HG02610 (cell line): Measurements from ENCODE around the gene SEZ6.
A peak's percentile ranks its signal among the peaks of the same experiment; 100 is the strongest.

Experiments used
- ATAC-seq: cut with Tn5 transposase; IDR thresholded peaks from one replicate; pipeline ENCODE4 v1.9.1; 2021; ENCODE audit warnings: mild to moderate bottlenecking, moderate library complexity; ENCODE audit not compliant: unreplicated experiment

SEZ6 gene

GRCh38 chr17:28957277-28957991 lies 48.4 kb downstream of the SEZ6 start:
- no peak for ATAC-seq

- no peak for ATAC-seq
Observed at GRCh38 chr17:28956861-28957260, 49.0 kb downstream of the SEZ6 start.

DNA sequence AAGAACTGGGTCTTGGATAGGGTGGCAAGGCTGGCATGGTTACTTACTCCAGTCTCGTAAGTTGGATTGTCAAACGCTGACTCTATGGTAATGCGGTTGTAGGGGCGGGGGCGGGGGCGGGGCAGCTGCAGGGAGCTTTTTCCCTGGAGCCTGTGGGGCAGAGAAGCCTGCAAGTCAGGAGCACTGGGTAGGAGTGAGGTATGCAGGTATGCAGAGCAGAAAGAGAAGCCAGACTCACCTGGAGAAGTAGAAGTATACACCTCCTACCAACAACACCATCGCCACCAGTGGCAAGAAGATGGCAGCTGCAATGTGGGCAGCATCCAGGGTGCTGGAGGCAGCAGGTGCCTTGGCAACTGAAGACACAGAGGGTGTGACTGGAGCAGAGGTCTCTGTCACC lies 49.7 kb downstream of the SEZ6 start:
- no peak for ATAC-seq

GRCh38 chr17:28955408-28955807 lies 50.4 kb downstream of the SEZ6 start:
- ATAC-seq, result no peak

DNA sequence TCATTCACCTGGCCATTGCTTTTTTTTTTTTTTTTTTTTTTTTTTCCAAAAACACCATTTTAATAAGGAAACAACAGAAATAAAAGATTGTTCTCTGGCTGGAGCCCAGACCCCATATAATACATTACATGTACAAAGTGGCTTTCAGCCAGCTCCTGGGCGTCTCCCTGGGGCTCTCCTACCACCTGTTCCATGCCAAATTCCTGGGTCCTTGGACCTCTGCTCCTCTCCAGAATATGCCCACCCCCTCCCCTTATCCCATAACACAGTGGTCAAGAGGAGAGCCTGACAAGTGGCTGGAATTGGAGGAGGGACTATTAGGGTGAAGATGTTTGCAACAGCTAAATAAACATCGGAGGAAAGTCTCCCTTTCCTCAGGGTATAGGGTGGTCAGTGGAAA lies 50.9 kb downstream of the SEZ6 start:
- ATAC-seq, result no peak

DNA sequence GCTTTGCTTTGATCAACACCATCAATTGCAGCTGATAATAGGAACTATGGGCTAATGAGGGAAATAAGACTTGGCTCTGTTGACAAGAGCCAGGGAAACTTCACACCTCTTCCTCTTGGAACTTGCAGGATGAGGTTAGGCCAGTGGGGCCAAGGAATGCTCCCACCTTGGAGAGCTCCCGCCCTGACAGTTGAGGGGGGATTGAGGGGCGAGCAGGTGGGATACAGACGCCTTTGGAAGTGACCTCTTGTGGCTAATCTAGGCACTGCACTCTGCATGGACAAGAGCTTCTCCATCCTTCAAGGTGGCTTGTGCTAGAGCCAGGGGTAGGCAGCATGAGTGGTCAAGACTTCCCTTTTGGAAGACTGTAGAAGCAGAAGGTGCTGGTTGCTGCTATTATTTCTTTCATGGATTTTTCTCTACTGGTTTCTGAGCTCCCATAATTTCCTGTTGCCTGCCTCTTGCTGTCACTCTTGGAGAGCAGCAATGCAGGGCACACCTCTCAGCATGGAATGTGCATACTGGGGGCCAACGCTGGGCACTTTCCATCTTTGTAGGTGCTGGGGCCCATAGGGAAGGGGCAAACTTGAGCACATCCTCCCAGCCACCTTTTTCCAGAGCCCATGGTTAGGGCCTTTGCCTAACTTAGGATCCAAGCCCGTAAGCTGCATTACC lies 52.3 kb downstream of the SEZ6 start:
- ATAC-seq, result no peak

- ATAC-seq, result peak; percentile 62
Observed at GRCh38 chr17:28951991-28952975, 53.5 kb downstream of the SEZ6 start.

DNA sequence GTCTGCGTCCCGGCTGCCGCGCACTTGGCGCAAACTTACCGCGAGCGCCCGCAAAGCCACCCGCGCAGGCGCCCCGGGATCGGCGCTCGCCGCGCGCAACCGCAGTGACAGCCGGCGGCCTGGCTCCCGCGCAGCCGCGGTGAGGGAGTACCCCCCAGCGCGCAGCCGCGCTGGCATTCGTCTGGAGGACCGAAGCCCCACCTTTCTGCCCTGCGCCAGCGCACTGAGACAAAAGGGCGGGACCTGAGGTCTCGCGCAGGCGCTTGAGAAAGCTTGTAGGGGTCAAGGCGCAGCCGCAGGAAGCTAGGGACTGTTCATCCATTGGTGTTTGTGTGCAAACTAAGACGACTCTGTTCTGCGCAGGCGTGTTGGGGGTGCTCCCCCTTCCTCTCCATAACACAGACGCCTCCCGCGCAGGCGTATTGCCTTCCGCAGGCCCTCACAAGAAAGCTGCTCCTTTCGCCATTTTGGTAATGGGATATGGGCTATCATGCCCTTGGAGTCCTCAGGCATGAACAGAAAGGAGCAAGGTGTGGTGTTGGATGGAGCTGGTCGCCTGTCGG lies 54.3 kb downstream of the SEZ6 start, which contains the start of gene PHF12:
Gene PHF12 (minus strand): TSS at position 91 of the 563 bp plus-strand sequence. CDS start 558 bp downstream, outside the sequence.
- ATAC-seq, result peak; percentile 51

GRCh38 chr17:28950752-28951427 lies 54.9 kb downstream of the SEZ6 start:
- no peak for ATAC-seq

DNA sequence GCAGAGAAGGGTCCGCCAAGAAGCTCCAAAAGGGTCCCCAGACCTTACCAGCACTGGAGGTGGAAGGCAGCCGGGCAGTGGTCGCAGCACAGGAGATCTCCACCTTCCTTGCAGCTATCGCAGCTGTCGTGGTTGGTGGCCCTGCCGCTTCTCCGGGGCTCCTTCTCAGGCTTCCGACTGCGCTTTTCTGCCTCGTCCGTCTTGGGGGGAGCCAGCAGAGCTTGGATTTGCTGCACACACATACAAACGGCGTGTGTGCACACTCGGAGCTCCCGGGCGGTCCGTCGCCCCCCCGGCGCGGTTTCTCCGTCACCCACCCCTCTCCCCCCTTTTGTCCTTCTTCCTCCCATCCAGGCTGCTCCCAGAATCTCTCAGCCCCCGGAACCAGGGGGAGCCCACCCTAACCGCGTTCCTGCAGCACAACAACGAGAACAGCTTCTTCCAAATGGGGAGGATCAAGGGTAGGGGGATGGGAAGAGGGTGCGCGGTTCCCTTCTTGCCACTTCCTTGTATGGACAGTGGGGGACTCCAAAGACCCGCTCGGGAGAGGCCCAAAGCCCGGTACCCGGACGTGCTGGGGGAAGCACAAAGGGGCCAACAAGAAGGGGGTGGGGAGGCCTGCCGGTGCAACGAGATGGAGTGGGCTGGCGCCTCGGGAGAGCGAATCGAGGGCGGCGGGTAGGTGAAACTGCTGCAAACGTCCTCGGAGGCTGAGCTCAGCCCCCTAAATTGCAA lies 55.6 kb downstream of the SEZ6 start:
- ATAC-seq, result no peak

DNA sequence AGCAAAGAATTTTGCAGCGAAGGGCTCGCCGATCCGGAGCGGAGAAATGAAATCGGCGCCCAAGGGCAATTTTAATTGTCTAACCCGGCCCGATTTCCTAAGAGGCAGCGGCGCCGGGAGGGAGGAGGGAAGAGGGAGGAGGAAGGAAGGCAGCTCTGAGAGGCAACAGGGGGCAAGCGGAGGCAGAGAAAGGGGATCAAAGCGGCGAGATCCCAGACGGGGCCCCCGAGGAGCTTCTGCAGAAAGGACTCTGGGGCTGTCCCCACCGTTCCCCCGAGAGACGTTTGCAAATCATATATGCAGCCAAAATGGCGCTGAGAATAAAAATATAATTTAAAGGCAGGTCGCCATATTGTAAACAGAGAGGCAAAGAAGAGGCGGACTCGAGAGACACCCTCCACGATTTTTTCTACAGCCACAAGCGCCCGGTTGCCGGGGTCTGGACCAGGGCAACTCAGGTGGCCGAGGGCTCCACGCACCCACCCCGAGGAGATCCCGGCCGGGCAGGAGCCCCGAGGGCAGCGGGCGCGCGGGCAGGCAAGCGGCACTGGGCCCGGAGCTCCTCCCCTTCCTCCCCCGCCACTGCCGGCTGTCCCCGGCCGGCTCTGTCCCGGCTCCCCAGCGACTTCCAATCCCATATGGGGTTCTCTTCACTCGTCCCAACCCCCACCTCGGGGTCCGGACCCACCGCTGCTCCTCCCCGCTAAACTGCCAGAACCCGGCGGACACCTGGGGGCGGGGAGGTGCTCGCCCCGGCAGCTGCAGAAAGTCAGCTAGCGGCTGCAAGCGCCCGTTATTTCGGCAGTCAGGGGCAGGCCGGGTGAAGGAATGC lies 56.4 kb downstream of the SEZ6 start:
- no peak for ATAC-seq

- ATAC-seq, result no peak
Observed at GRCh38 chr17:28948873-28949184, 57.0 kb downstream of the SEZ6 start.

DNA sequence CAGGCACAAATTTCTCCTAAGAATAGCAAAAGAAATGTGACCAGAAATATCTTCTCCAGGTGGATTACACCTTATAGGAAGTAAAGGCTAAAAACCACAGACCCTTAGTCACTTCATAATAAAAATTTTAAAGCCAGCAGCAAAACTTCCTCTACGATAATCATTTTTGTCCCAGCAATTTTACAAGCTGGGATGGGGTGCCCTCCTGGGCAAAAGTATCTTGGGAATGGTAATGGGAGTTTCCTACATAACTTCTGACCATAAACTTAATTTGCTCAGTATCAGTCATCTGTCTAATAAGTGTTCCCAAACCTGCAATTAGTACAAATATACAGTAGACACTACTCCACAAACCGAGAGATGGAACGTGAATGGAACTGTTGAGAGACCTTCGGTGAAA lies 57.5 kb downstream of the SEZ6 start:
- no peak for ATAC-seq

DNA sequence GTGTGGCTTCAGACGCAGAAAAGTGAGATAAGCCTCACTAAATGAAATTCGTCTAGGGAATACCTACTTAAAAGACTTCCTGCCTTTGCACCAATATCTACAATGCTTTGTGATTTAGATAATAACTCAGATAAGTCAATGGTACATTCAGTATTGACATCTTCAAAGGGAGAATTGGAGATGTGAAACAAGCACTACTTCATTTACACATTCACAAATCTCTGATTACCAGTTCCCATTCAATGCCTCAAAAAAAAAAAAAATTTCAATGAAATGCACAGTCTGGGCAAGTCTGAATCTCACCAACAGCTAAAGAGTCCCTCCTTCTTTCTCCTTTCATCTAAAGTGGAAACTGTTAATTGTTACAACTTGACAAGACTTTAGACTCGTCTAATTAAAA lies 58.2 kb downstream of the SEZ6 start:
- ATAC-seq, result no peak

DNA sequence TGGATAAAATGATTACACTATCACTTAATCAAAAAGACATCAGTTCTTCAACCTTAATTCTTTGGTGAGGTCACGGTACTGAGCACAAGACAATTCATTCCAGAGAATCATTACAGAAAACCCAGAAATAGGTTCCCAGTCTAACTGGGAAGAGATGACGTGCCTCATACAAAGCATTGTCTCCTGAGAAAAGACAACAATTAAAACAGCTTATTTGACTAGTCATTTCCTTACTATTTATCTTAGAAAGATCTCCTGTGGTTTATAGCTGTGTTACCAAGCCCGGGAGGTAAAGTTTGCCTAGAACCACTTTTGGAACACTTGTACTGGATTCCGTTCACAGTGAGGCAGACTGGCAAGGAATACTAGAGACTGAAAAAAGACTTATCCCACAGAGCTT lies 59.6 kb downstream of the SEZ6 start:
- no peak for ATAC-seq

GRCh38 chr17:28944862-28945741 lies 60.7 kb downstream of the SEZ6 start:
- ATAC-seq, result no peak

DNA sequence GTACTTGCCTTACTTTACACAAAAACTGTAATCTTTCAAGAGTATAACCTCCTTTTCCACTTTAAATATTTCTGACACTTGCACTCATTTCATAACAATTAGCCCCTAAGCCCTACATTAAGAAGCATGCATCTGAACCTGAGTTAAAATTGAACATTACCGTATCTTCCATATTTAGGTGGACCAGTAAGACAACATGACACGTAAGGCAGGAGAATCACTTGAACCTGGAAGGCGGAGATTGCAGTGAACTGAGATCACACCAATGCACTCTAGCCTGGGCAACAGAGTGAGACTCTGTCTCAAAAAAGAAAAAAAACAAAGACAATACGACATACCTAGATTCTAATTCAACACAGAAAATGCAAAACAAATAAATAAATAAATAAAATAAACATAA lies 61.5 kb downstream of the SEZ6 start:
- ATAC-seq, result no peak

GRCh38 chr17:28942925-28943324 lies 62.9 kb downstream of the SEZ6 start:
- no peak for ATAC-seq
